ES-I3 (cell line): ENCODE measurements around the gene USP15.
A peak's percentile ranks its signal among the peaks of the same experiment; 100 is the strongest.

Experiments used
- H3K36me3 ChIP-seq: 2 replicates; pipeline ENCODE4 v1.6.1; 2013; ENCODE audit warnings: mild to moderate bottlenecking, low read length, control low read depth, moderate library complexity; ENCODE audit not compliant: insufficient read depth
- H3K4me1 ChIP-seq: 2 replicates; pipeline ENCODE4 v1.6.1; 2013; ENCODE audit warnings: mild to moderate bottlenecking, control low read depth, low read length; ENCODE audit not compliant: insufficient read depth
- H3K9ac ChIP-seq: 2 replicates; pipeline ENCODE4 v1.6.1; 2013; ENCODE audit warnings: low read depth, mild to moderate bottlenecking, low read length, moderate library complexity
- H3K9me3 ChIP-seq: 2 replicates; pipeline ENCODE4 v1.6.1; 2013; ENCODE audit warnings: mild to moderate bottlenecking, low read length, moderate library complexity; ENCODE audit not compliant: control insufficient read depth, insufficient read depth

USP15 gene

GRCh38 chr12:62248873-62249272, 11.3 kb upstream of the USP15 start:
- Histone ChIP-seq H3K9ac (no peak overlapping the region), H3K9me3 (no peaks in the 10 kb centered on the region; the same call in 1 of the 2 replicates), H3K4me1 (no peaks in the 10 kb centered on the region)

GRCh38 chr12:62249419-62249818, 10.8 kb upstream of the USP15 start:
- Histone ChIP-seq H3K9me3 (no peaks in the 10 kb centered on the region; the same call in 1 of the 2 replicates), H3K36me3 (no peaks in the 10 kb centered on the region), H3K9ac (no peak overlapping the region), H3K4me1 (no peaks in the 10 kb centered on the region)

More at GRCh38 chr12:62248873-62249272, 11.3 kb upstream of the USP15 start:
- H3K36me3 ChIP-seq = no peaks in the 10 kb centered on the region

GRCh38 chr12:62250671-62251608, 9.3 kb upstream of the USP15 start:
- no peaks in the 10 kb centered on the region for H3K4me1 ChIP-seq
- H3K36me3 ChIP-seq = no peaks in the 10 kb centered on the region
- H3K9me3 ChIP-seq = no peaks in the 10 kb centered on the region; the same call in 1 of the 2 replicates
- H3K9ac ChIP-seq = no peak overlapping the region

GRCh38 chr12:62251609-62251958, 8.6 kb upstream of the USP15 start:
- Histone ChIP-seq H3K4me1 (no peaks in the 10 kb centered on the region), H3K36me3 (no peaks in the 10 kb centered on the region), H3K9me3 (no peaks in the 10 kb centered on the region; the same call in 1 of the 2 replicates), H3K9ac (no peak overlapping the region)

- peaks cover 9% of the 10 kb centered on the region; the same call in 1 of the 2 replicates for H3K4me1 ChIP-seq
- no peak overlapping the region for H3K9ac ChIP-seq
- no peaks in the 10 kb centered on the region; the same call in 1 of the 2 replicates for H3K9me3 ChIP-seq
- no peaks in the 10 kb centered on the region for H3K36me3 ChIP-seq
Measured at GRCh38 chr12:62252576-62252975, 7.6 kb upstream of the USP15 start.

GRCh38 chr12:62254967-62255366, 5.2 kb upstream of the USP15 start:
- Histone ChIP-seq H3K9ac (no peak overlapping the region), H3K9me3 (no peaks in the 10 kb centered on the region; the same call in 1 of the 2 replicates), H3K4me1 (peaks cover 10% of the 10 kb centered on the region), H3K36me3 (no peaks in the 10 kb centered on the region)

GRCh38 chr12:62256408-62257096, 3.7 kb upstream of the USP15 start:
- Histone ChIP-seq H3K4me1 (peaks cover 10% of the 10 kb centered on the region), H3K9me3 (no peaks in the 10 kb centered on the region; the same call in 1 of the 2 replicates), H3K36me3 (no peaks in the 10 kb centered on the region), H3K9ac (no peak overlapping the region)

- H3K9ac ChIP-seq = no peak overlapping the region
- no peaks in the 10 kb centered on the region for H3K36me3 ChIP-seq
- no peaks in the 10 kb centered on the region; the same call in 1 of the 2 replicates for H3K9me3 ChIP-seq
- peaks cover 10% of the 10 kb centered on the region for H3K4me1 ChIP-seq
Measured at GRCh38 chr12:62258231-62258630, 2.0 kb upstream of the USP15 start.

- Histone ChIP-seq H3K36me3 (no peaks in the 10 kb centered on the region), H3K9ac (peak overlapping the region; percentile 72), H3K4me1 (peaks cover 10% of the 10 kb centered on the region), H3K9me3 (no peaks in the 10 kb centered on the region)
Measured at GRCh38 chr12:62258941-62259630, 1.1 kb upstream of the USP15 start.

- no peaks in the 10 kb centered on the region for H3K36me3 ChIP-seq
- H3K9me3 ChIP-seq = no peaks in the 10 kb centered on the region
- H3K4me1 ChIP-seq = peaks cover 10% of the 10 kb centered on the region
- peak overlapping the region; percentile 72 for H3K9ac ChIP-seq
Measured at GRCh38 chr12:62259631-62259992, 592 bp upstream of the USP15 start.

GRCh38 chr12:62260733-62261683, 804 bp downstream of the USP15 start:
- peaks cover 10% of the 10 kb centered on the region for H3K4me1 ChIP-seq
- no peaks in the 10 kb centered on the region for H3K36me3 ChIP-seq
- no peaks in the 10 kb centered on the region for H3K9me3 ChIP-seq
- peak overlapping the region; percentile 72 for H3K9ac ChIP-seq

- Histone ChIP-seq H3K4me1 (peaks cover 6% of the 10 kb centered on the region), H3K9ac (no peak overlapping the region), H3K36me3 (no peaks in the 10 kb centered on the region), H3K9me3 (no peaks in the 10 kb centered on the region)
Measured at GRCh38 chr12:62261876-62262517, 1.8 kb downstream of the USP15 start.

GRCh38 chr12:62263232-62263631, 3.0 kb downstream of the USP15 start:
- Histone ChIP-seq H3K4me1 (no peaks in the 10 kb centered on the region; the same call in 1 of the 2 replicates), H3K9me3 (no peaks in the 10 kb centered on the region), H3K36me3 (no peaks in the 10 kb centered on the region), H3K9ac (no peak overlapping the region)
